B cell (primary cell): Measurements from ENCODE around the gene ABCC5.
"Not testable (repeated sequence)": the region's sequence is repeated elsewhere in the genome, so short reads cannot be mapped to it uniquely, and the experiment has no call there.

ENCODE experiments used
- CTCF ChIP-seq: fragments of 200-600 bp; IDR thresholded peaks from one replicate; pipeline ENCODE4 v1.8.0; 2022; ENCODE audit warnings: antibody characterized with exemption, mild to moderate bottlenecking
- EZH2 ChIP-seq: IDR thresholded peaks from 2 replicates; pipeline ENCODE4 v1.6.1; 2012; ENCODE audit warnings: borderline replicate concordance, low read depth, mild to moderate bottlenecking, moderate library complexity, low read length; ENCODE audit not compliant: insufficient read depth, poor library complexity, severe bottlenecking

- not testable (repeated sequence) for TF ChIP-seq CTCF, EZH2
Observed at GRCh38 chr3:183877227-183877626, 140.5 kb downstream of the ABCC5 start.
